ENCODE results near the gene ANKS1A. TPM values are rescaled to one million over a fixed set of nuclear protein-coding genes. Genes with fewer than 3 reads are reported as not detected.

ANKS1A gene
- polyA plus RNA-seq, 1 of the 3 experiments (the other 2 are of a cell fraction), result 7.6 TPM

DNA sequence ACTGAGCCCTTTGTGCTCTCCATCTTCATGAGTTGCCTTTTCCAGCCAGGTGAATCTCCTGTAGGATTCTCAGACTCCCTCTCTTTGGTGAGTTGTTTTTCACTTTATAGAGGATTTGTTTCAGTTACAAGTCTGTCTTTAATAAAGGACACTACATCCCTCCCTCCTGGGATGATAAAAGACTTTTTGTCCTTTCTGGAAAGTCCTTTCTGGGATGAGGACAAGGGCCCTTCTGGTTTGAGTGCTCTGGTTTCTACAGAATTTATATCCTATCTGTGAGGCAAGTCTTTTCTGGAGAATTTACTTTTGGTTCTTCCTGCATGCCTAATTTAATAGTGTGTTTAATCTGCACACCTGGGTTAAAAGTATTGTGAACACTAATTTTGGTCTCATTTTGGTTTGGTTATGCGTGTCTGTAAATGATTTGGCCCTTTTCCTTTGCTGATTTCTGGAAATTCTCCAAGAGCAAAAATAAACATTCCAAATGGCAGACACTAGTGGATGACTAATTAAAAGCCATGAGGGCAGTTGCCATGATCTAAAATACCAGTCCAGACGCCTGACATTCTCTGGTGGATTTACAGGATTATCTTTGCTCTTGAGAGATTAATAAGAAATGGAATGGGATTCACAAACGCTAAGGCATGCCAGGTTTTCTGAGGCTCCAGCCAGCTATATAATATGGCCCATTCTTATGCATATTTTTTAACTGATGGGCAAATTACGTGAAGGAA, 207.2 kb downstream of the ANKS1A start:
- H3K27ac ChIP-seq (ENCODE audit: low read depth in 2 of 2, low read length in 1 of 2), result peak overlapping the region; percentile 61 to 62; a peak in 3 of 4 replicates

GRCh38 chr6:35099116-35099515, 210.1 kb downstream of the ANKS1A start:
- peaks cover 0 to 17% of the 10 kb centered on the region in 2 experiments; a peak in 3 of 4 replicates for H3K4me1 ChIP-seq (ENCODE audit: control insufficient read depth in 1 of 2, insufficient read depth in 2 of 2, low read depth in 1 of 2, low read length in 1 of 2)
- no peaks in the 10 kb centered on the region for H3K79me2 ChIP-seq (ENCODE audit: insufficient read depth)
- no peaks in the 10 kb centered on the region for H3K27me3 ChIP-seq (ENCODE audit: insufficient read depth)
- 90% methylated on average over 5 of the region's 5 CpGs for WGBS (ENCODE audit: low lambda C conversion rate)
- H3K27ac ChIP-seq (ENCODE audit: low read depth in 2 of 2, low read length in 1 of 2), result no peak overlapping the region
- no peaks in the 10 kb centered on the region for H4K20me1 ChIP-seq (ENCODE audit: insufficient read depth)
- no peak overlapping the region for H3K4me3 ChIP-seq (ENCODE audit: low read depth in 2 of 2, low read length in 1 of 2)
- H3F3A ChIP-seq (replicated peaks; ENCODE audit: insufficient read depth), result peaks cover 23% of the 10 kb centered on the region
- POLR2A ChIA-PET, result no interaction called here
- no peak for DNase-seq
- CTCF ChIA-PET, result no interaction called here
- H3K36me3 ChIP-seq (replicated peaks in 1 of 2; ENCODE audit: control insufficient read depth in 1 of 2, insufficient read depth in 2 of 2, low read length in 1 of 2), result no peaks in the 10 kb centered on the region
- H3K9me2 ChIP-seq, result no peaks in the 10 kb centered on the region
- H2AFZ ChIP-seq (ENCODE audit: low read depth), result no peak overlapping the region
- H3K9me3 ChIP-seq, result no peaks in the 10 kb centered on the region
- H3K4me2 ChIP-seq, result no peak overlapping the region
- no peak overlapping the region for H3K9ac ChIP-seq
- TF ChIP-seq CTCF (IDR thresholded peaks at IDR 0.05) (no peak), CHD2 (IDR thresholded peaks at IDR 0.05; ENCODE audit: low read length, partially characterized antibody) (no peak), RFX5 (IDR thresholded peaks at IDR 0.05; ENCODE audit: low read length) (no peak), POLR2AphosphoS5 (IDR thresholded peaks at IDR 0.05; ENCODE audit: low read depth, low read length) (no peak), JUND (IDR thresholded peaks at IDR 0.05) (no peak), TAF1 (IDR thresholded peaks at IDR 0.05; ENCODE audit: borderline replicate concordance, low read depth, low read length) (no peak), NRF1 (IDR thresholded peaks at IDR 0.05; ENCODE audit: low read depth, low read length) (no peak), GATA2 (CRISPR knock-in tag; IDR thresholded peaks at IDR 0.05) (no peak), FOSL2 (IDR thresholded peaks at IDR 0.05; ENCODE audit: borderline replicate concordance, low read depth) (no peak), EZH2phosphoT487 (IDR thresholded peaks at IDR 0.05; ENCODE audit: borderline replicate concordance, low read depth) (no peak), IRF3 (IDR thresholded peaks at IDR 0.05; ENCODE audit: low read depth, low read length) (no peak)

More for the DNA sequence above, 207.2 kb downstream of the ANKS1A start:
- H2AFZ ChIP-seq (ENCODE audit: low read depth), result peak overlapping the region; percentile 56; the same call in 1 of the 2 replicates
- WGBS (ENCODE audit: low lambda C conversion rate), result 13% methylated on average over 4 of the region's 4 CpGs
- POLR2A ChIA-PET, result no interaction called here
- no peaks in the 10 kb centered on the region for H3K9me3 ChIP-seq
- H3K4me2 ChIP-seq, result peak overlapping the region; percentile 51; the same call in 1 of the 2 replicates
- H3K36me3 ChIP-seq (replicated peaks in 1 of 2; ENCODE audit: control insufficient read depth in 1 of 2, insufficient read depth in 2 of 2, low read length in 1 of 2), result no peaks in the 10 kb centered on the region
- DNase-seq, result peak; percentile 26
- H3K79me2 ChIP-seq (ENCODE audit: insufficient read depth), result no peaks in the 10 kb centered on the region
- H3K27me3 ChIP-seq (ENCODE audit: insufficient read depth), result no peaks in the 10 kb centered on the region
- H3K4me3 ChIP-seq (ENCODE audit: low read depth in 2 of 2, low read length in 1 of 2), result no peak overlapping the region
- 0 out of 2 replicates have a peak, but pooled peaks have one; percentile 34 for TF ChIP-seq TEAD4 (IDR thresholded peaks at IDR 0.05; ENCODE audit: borderline replicate concordance, insufficient read depth)
- TF ChIP-seq RCOR1 (IDR thresholded peaks at IDR 0.05; ENCODE audit: low read length), result peak; percentile 10; the same call in 1 of the 2 replicates
- TF ChIP-seq YY1 (IDR thresholded peaks at IDR 0.05; ENCODE audit: low read depth), result peak; percentile 53; the same call in 1 of the 2 replicates
- TF ChIP-seq, protein P1, sequence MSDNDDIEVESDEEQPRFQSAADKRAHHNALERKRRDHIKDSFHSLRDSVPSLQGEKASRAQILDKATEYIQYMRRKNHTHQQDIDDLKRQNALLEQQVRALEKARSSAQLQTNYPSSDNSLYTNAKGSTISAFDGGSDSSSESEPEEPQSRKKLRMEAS (IDR thresholded peaks at IDR 0.05; ENCODE audit: low read depth), result peak; percentile 54; the same call in 1 of the 2 replicates
- peak; percentile 64; the same call in 1 of the 2 replicates for TF ChIP-seq TCF12 (IDR thresholded peaks at IDR 0.05)
- TF ChIP-seq RAD21 (IDR thresholded peaks at IDR 0.05; ENCODE audit: low read length), result no peak
- TF ChIP-seq JUND (IDR thresholded peaks at IDR 0.05), result peak; percentile 24
- peak; percentile 25; the same call in 1 of the 2 replicates for TF ChIP-seq RXRA (IDR thresholded peaks at IDR 0.05; ENCODE audit: borderline replicate concordance, low read depth)
- TF ChIP-seq SIN3A (IDR thresholded peaks at IDR 0.05; ENCODE audit: borderline replicate concordance, low read depth, low read length), result no peak
- TF ChIP-seq MXI1 (IDR thresholded peaks at IDR 0.05; ENCODE audit: low read depth, low read length), result no peak
- TF ChIP-seq CHD2 (IDR thresholded peaks at IDR 0.05; ENCODE audit: low read length, partially characterized antibody), result no peak
- TF ChIP-seq USF1 (IDR thresholded peaks at IDR 0.05; ENCODE audit: borderline replicate concordance, low read depth), result no peak
- peak; percentile 36 for TF ChIP-seq FOSL2 (IDR thresholded peaks at IDR 0.05; ENCODE audit: borderline replicate concordance, low read depth)
- no peak for TF ChIP-seq GABPA (IDR thresholded peaks at IDR 0.05; ENCODE audit: low read depth)
- no peak for TF ChIP-seq GATA2 (CRISPR knock-in tag; IDR thresholded peaks at IDR 0.05)
- peak; percentile 48; the same call in 1 of the 2 replicates for TF ChIP-seq NFIC (IDR thresholded peaks at IDR 0.05; ENCODE audit: borderline replicate concordance)
- TF ChIP-seq PBX3 (IDR thresholded peaks at IDR 0.05), result peak; percentile 41
- H3K4me1 ChIP-seq (ENCODE audit: control insufficient read depth in 1 of 2, insufficient read depth in 2 of 2, low read depth in 1 of 2, low read length in 1 of 2), result peaks cover 11 to 32% of the 10 kb centered on the region in 2 experiments
- CTCF ChIA-PET, result interaction anchor here (0.9 to 1.6 kb wide), 3 partner anchors 44 to 117 kb away, joined by 3 to 4 read pairs (median 3); no protein-coding TSS in a partner anchor
- H4K20me1 ChIP-seq (ENCODE audit: insufficient read depth), result no peaks in the 10 kb centered on the region
- no peaks in the 10 kb centered on the region for H3K9me2 ChIP-seq
- no peak overlapping the region for H3K9ac ChIP-seq
- peaks cover 23% of the 10 kb centered on the region for H3F3A ChIP-seq (replicated peaks; ENCODE audit: insufficient read depth)
